NCI-H226 (cell line): Measurements from ENCODE around the gene C1orf52.

Experiments
- DNase-seq: peaks from one replicate; pipeline ENCODE4 v3.0.0-alpha.2; 2015

C1orf52 gene

GRCh38 chr1:85259118-85259911 lies at the start of gene C1orf52:
Gene C1orf52 (minus strand): TSS chr1:85259662. CDS start chr1:85259633, 29 bp downstream.
- peak; percentile 70 for DNase-seq

DNA sequence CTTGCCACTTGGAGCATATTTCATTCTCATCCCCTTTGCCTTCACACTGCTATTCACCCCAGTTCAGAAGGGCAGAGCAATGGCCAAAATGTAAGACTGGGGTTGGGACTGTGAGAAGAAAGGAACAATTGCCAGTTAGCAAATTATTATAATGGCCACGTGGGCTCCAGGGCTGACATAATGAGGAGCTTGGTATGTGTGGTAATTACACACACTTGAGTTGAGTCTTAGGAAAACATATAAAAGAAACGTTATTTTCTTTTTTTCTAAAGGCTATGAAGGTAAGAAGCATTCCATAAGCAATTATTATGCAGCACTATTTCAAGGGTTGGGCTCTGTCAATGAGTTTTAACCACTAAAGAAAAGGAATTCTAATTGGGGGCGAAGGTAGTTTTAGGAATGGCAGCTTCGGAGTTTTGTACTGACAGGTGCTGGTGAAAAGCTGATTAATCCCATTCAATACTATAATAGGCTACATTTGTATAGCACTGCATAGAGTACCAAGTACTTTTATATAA lies 49.4 kb upstream of the C1orf52 start:
- no peak for DNase-seq

- DNase-seq: peak; percentile 71
These were observed 48.7 kb upstream of the C1orf52 start for GRCh38 chr1:85307987-85308832.

GRCh38 chr1:85306236-85306635 lies 46.8 kb upstream of the C1orf52 start:
- no peak for DNase-seq

DNA sequence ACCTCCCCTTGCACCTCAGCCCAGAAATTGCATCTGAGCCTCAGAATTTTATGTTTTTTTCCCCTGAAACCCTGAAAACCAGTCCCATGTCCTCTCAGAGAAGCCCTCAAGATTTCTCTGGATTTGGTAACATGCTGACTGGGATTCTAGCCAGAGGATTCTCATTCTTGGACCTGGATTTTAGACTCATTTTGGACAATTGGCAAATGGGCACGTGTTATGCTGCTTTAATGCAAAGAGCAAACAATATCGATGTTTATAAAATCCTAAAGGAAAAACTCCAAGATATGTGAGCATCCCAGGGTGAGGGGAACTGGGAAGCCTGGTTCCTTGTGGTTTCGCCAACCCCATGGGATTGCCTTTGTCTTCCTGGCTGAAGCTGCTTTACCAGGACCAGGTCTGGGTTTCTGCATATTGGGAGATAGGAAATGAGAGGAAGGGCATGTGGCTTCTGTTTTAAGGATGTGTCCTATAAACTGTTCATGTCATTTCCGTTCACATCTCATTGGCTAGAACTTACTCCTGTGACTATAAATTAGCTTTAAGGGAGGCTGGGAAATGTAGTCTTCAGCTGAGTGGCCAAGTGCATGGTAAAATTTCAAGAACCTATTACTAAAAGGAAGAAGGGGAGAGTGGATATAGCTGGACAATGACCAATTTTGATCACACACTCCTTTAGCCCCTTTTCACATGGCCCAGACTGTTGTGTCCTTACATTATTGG lies 44.1 kb upstream of the C1orf52 start:
- no peak for DNase-seq

- no peak for DNase-seq
These were observed 40.7 kb upstream of the C1orf52 start for GRCh38 chr1:85300140-85300539.

DNA sequence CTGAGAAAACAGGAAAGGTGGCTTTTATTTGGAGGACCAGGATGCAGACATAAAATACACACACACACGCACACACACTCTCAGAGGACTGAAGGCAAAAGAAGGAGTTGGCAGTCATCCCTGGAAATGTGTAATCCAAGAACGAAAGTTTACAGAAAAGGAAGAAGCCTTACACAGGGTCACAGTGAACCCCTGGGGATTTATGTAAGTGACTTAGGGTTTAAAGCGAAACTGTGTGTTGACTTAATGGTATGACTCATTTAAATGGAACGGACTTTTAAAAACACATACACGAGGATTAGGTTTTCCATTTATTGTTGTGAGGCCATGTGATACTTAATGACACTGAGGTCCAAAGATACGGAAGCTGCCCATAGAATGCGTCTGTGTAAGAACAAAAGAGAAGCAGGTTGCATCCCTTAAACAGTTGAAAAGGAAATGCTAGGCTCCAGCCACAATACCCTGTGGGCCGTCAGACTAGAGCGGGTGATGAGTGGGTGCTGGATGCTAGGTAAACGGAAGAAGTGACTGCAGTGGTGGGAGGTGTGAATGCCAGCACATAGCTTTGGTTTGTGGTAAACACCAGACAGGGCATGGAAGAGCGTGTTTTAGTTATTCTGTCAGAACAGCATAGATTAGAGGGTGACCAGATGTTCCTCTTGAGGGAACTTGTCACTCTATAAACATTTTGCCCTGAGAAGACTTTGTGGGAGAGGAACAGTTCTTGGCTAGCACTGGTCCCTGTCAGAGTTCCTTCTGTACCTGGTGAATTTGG lies 38.6 kb upstream of the C1orf52 start:
- DNase-seq: peak; percentile 90

DNA sequence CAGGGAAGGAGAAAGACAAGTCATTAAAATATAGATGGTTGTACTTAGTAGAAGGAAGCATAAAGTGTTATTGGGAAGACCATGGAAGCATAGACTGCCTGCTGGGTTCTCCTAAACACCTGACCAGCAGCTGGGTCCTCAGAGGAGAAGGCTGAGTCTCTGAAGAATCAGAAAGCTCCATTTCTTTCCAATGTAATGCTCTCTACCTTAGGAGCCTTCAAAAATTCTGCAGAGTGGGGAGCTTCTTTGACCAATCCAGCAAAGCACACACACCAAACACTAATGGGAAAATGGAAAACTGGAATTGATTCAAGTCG lies 38.0 kb upstream of the C1orf52 start:
- no peak for DNase-seq

DNA sequence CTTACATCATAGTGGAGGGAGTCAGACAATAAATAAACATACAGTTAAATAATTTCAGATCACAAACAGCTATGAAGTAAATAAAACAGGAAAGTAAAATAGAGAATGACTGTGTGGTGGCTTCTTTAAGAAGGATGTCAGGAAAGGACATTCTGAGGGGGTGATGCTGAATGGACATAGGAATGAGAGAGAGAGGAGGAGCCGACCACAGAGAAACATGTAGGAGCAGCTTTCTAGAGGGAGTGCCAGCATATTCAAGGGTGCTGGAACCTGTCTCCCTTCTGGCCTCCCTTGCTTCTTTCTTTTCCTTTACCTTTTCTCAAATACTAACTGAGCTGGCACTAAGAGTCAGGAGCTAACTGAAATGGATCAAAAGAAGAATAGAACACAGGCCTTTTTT lies 37.5 kb upstream of the C1orf52 start:
- no peak for DNase-seq

- no peak for DNase-seq
These were observed 36.2 kb upstream of the C1orf52 start for GRCh38 chr1:85295654-85296053.

DNA sequence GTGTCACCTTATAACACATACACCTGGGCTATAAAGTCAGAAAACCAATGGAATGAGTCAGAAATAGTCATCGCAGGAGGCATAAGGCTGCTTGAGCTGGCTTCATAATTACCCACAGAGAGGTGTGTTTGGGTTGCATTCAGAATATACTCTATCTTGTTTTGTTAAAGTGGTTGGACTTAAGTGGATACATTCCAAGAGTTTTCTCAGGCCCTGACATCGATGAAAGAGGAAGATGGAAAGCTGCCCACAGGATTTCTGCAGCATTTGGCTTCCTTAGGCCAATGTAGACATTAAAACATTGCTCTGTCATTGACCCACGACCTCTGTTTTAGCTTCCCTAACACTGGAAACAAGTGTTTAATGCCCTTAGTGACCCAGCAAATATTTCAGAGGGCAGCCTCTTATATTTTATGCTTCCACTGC lies 35.6 kb upstream of the C1orf52 start:
- DNase-seq: peak; percentile 46

DNA sequence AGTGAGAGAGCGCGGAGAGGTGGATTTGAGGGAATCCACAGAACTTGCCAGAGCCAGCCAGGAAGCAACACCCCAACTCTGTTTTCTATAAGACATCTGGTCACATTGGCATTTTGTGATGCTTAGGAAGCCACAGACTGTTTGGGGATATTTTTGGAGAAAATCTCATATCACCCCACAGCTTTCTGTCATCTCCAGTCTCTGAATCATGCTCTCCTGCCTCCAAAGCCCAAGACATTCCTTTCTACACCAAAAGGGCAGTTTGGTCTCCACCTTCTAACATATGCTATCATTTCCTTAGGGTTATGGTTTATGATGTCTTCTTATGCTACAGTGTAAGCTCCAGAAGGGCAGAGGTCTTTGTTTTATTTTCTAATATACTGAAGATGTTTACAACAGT lies 31.4 kb upstream of the C1orf52 start:
- no peak for DNase-seq

GRCh38 chr1:85289848-85290335 lies 30.4 kb upstream of the C1orf52 start:
- no peak for DNase-seq

DNA sequence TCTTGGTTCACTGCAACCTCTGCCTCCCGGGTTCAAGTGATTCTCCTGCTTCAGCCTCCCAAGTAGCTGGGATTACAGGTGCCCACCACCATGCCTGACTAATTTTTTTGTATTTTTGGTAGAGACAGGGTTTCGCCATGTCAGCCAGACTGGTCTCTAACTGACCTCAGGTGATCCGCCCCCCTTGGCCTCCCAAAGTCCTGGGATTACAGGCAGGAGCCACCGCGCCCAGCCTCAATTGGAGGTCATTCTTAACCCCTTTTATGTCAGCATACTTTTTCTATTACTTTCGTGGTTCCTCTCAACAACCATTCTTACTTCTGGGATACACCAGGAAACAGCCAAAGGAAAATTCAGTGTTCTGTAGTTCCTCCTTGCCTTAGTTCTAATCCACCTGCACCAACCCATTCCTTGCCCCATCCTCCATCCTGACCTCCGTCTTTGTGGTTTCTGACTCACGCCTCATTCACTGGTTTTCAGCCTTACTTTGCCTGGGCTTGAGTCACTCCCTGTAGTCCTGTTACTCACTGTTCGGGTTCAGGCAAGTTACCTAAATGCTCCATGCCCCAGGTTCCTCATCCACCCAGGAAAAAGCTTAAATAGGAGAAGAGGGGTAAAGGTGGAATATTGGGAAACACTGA lies 29.9 kb upstream of the C1orf52 start:
- peak; percentile 96 for DNase-seq

DNA sequence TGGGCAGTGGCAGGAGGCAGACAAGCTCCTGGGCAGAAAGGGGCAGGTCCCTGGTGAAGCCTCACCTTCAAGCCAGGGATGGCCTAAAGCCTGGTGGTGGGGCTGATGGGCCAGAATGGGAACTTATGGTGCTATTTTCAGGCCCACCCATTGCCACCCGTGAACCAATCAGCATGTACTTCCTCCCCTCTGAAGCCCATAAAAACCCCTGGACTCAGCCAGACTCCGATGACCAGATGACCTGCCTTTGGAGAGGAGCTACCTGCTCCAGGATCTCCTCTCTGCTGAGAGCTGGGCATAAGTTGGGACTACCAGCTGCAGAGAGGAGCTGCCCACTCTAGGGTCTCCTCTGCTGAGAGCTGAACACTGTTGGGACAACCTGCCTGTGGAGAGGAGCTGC lies 24.7 kb upstream of the C1orf52 start:
- DNase-seq: no peak

GRCh38 chr1:85283475-85284199 lies 24.2 kb upstream of the C1orf52 start:
- DNase-seq: no peak

DNA sequence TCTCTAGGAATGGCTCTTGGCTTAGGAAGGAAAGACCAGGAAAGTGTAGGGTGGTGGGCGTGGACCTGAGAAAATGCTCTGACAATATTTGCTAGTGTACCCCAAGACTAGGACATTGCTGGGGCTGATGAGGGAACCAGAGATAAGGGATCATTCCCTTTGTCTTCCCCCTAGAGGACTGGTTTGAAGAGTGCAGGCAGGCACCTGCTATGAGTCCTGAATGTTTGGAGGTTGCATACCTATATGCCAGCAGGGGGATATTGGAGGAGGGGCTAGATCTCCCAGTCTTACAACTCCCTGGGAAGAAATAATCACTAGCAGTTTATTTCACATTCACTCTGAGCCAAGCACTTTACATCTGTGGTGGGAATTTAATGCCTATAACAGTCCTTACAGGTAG lies 23.0 kb upstream of the C1orf52 start:
- no peak for DNase-seq

- DNase-seq: no peak
These were observed 21.2 kb upstream of the C1orf52 start for GRCh38 chr1:85280636-85281035.

- DNase-seq: no peak
These were observed 20.1 kb upstream of the C1orf52 start for GRCh38 chr1:85279458-85280080.

GRCh38 chr1:85278853-85279314 lies 19.4 kb upstream of the C1orf52 start:
- peak; percentile 92 for DNase-seq
